Astrocyte (in vitro differentiated cells and primary cell): ENCODE measurements around the gene OR2A1. TPM values are rescaled to one million over a fixed set of nuclear protein-coding genes. Genes with fewer than 3 reads are reported as not detected.
"Not testable (repeated sequence)": the region's sequence is repeated elsewhere in the genome, so short reads cannot be mapped to it uniquely, and the experiment has no call there.

ENCODE experiments used
- DNase-seq: peaks from one replicate; pipeline ENCODE4 v3.0.0-alpha.2; 2010; ENCODE audit warnings: low read depth
- FAIRE-seq: peaks from 2 replicates; lab custom pipeline; 2011; peaks lifted over from hg19 to GRCh38; lab: Jason Lieb, UNC
- H2AFZ ChIP-seq: 2 replicates; pipeline ENCODE4 v1.6.0; 2012; ENCODE audit warnings: low read depth, low read length, inconsistent platforms
- H3K27ac ChIP-seq: 2 replicates; pipeline ENCODE4 v1.5.1; 2011; ENCODE audit warnings: low read depth, low read length, inconsistent platforms
- H3K27me3 ChIP-seq: 2 replicates; pipeline ENCODE4 v1.6.0; 2011; ENCODE audit warnings: low read length, inconsistent platforms; ENCODE audit not compliant: insufficient read depth
- H3K36me3 ChIP-seq: 2 replicates; pipeline ENCODE4 v1.5.1; 2011; ENCODE audit warnings: low read length, inconsistent platforms; ENCODE audit not compliant: insufficient read depth
- H3K4me1 ChIP-seq: 2 replicates; pipeline ENCODE4 v1.5.1; 2011; ENCODE audit warnings: low read length, inconsistent platforms; ENCODE audit not compliant: insufficient read depth
- H3K4me2 ChIP-seq: 2 replicates; pipeline ENCODE4 v1.6.0; 2012; ENCODE audit warnings: low read length, inconsistent platforms
- H3K4me3 ChIP-seq: 2 replicates; pipeline ENCODE4 v1.5.1; 2011; ENCODE audit warnings: low read depth, mild to moderate bottlenecking, low read length, inconsistent platforms; ENCODE audit not compliant: insufficient read depth
- H3K79me2 ChIP-seq: 2 replicates; pipeline ENCODE4 v1.6.0; 2012; ENCODE audit warnings: mild to moderate bottlenecking, low read length, inconsistent platforms; ENCODE audit not compliant: insufficient read depth
- H3K9ac ChIP-seq: 2 replicates; pipeline ENCODE4 v1.6.0; 2012; ENCODE audit warnings: mild to moderate bottlenecking, low read length, inconsistent platforms
- H3K9me3 ChIP-seq: 2 replicates; pipeline ENCODE4 v1.5.1; 2012; ENCODE audit warnings: low read depth, mild to moderate bottlenecking, low read length, inconsistent platforms; ENCODE audit not compliant: insufficient read depth
- H4K20me1 ChIP-seq: 2 replicates; pipeline ENCODE4 v1.6.0; 2012; ENCODE audit warnings: low read length, inconsistent platforms; ENCODE audit not compliant: insufficient read depth
- H3K27ac Mint-ChIP-seq: one replicate; pipeline ENCODE4 v1.8.0; 2021; ENCODE audit warnings: mild to moderate bottlenecking, mixed read lengths; ENCODE audit not compliant: unreplicated experiment
- H3K27me3 Mint-ChIP-seq: one replicate; pipeline ENCODE4 v1.8.0; 2021; ENCODE audit warnings: low read depth, mixed read lengths; ENCODE audit not compliant: unreplicated experiment
- H3K36me3 Mint-ChIP-seq: one replicate; pipeline ENCODE4 v1.8.0; 2021; ENCODE audit warnings: low read depth, mixed read lengths; ENCODE audit not compliant: unreplicated experiment
- H3K4me1 Mint-ChIP-seq: one replicate; pipeline ENCODE4 v1.8.0; 2021; ENCODE audit warnings: low read depth, mixed read lengths; ENCODE audit not compliant: unreplicated experiment
- H3K4me3 Mint-ChIP-seq: one replicate; pipeline ENCODE4 v1.8.0; 2021; ENCODE audit warnings: mild to moderate bottlenecking, moderate library complexity, mixed read lengths; ENCODE audit not compliant: unreplicated experiment
- H3K9me3 Mint-ChIP-seq: one replicate; pipeline ENCODE4 v1.8.0; 2021; ENCODE audit warnings: mild to moderate bottlenecking, mixed read lengths; ENCODE audit not compliant: unreplicated experiment
- total RNA-seq: library from RNA; stranded (reverse); gene quantifications from 2 replicates; pipeline ENCODE4 v1.2.1, GENCODE V29; 2021

The OR2A1 gene
- total RNA-seq, 1 donor from 2014 or later = not detected

DNA sequence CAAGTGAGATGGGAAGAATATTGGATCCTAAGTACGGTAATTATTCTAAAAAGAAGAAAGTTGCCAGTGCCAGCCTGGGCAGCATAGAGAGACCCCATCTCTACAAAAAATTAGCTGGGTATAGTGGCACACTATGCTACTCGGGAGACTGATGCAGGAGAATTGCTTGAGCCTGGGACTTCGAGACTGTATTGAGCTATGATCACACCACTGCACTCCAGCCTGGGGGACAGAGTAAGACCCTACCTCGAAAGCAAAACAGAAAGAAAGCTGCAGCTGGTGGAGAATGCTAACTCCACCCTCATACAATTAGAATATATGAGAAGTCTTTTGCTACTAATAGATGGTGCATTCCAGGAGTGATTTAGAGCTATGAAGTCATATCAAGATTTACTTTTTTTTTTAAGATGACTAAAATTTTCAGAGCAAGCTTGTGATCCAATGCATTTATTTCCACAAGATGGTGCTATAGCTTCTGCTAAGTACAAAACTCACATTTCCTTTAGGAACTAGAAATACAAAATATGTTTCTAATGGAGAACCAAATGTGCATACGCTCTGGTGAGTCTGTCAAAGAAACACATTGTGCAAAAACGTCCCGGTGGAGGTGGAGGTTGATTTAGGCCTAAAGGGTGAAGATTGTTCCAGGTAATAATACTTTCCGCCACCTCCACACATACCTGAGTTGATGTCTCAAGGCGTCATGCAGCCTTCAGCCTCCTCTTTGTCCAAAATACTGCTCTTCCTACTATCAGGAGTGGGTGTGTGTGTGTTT, 19.2 kb downstream of the OR2A1 start:
- H3K36me3 Mint-ChIP-seq, H3K9ac ChIP-seq, H3K4me2 ChIP-seq, H4K20me1 ChIP-seq, H3K4me3 Mint-ChIP-seq, H3K4me1 Mint-ChIP-seq, H2AFZ ChIP-seq, H3K4me1 ChIP-seq, H3K27ac ChIP-seq, H3K9me3 ChIP-seq, H3K27me3 Mint-ChIP-seq, H3K79me2 ChIP-seq, H3K27me3 ChIP-seq, H3K36me3 ChIP-seq, H3K27ac Mint-ChIP-seq, FAIRE-seq, H3K9me3 Mint-ChIP-seq, H3K4me3 ChIP-seq, DNase-seq: not testable (repeated sequence)

DNA sequence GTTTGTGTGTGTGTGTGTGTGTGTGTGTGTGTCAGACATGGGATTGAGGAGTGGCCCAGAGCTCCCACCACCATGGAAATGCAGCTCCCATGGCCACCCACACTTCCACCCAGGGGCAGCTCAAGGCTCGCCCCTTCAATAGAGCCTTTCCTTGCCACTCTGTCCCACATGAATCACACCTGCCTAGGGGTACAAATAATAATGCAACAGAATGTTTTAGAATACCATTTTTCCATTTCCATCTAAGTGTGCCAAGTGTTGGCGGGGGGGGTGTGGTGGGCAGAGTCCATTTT, 19.7 kb downstream of the OR2A1 start:
- H3K9me3 ChIP-seq, DNase-seq, H3K36me3 Mint-ChIP-seq, H3K27me3 Mint-ChIP-seq, H3K27me3 ChIP-seq, FAIRE-seq, H3K27ac ChIP-seq, H3K27ac Mint-ChIP-seq, H3K4me3 ChIP-seq, H3K36me3 ChIP-seq, H3K4me1 ChIP-seq, H3K9me3 Mint-ChIP-seq, H3K4me3 Mint-ChIP-seq, H3K4me2 ChIP-seq, H3K9ac ChIP-seq, H3K79me2 ChIP-seq, H2AFZ ChIP-seq, H3K4me1 Mint-ChIP-seq, H4K20me1 ChIP-seq: not testable (repeated sequence)

DNA sequence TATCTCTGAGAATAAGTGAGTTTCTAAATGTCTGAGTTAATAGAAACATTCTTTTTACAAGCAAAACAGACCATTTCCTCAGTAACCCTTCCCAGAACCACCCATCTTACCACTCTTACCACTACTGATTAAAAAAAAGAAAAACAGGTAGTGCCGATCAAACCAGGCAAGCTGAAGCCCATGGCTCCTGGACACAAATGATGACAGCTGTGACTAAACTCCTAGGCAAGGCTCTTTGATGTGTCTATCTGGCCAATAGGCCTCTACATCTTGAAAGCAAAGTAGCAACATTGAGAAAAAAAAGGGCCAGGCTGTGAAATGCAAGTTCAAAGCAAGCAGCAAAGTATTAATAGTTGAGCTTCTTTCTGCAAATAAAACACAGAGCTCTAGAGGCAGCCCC, 36.4 kb downstream of the OR2A1 start:
- H3K4me2 ChIP-seq, H3K79me2 ChIP-seq, H3K9ac ChIP-seq, DNase-seq, H3K4me3 ChIP-seq, H4K20me1 ChIP-seq, H3K9me3 ChIP-seq, H2AFZ ChIP-seq, FAIRE-seq, H3K27ac ChIP-seq, H3K27ac Mint-ChIP-seq, H3K9me3 Mint-ChIP-seq, H3K4me1 ChIP-seq, H3K27me3 ChIP-seq, H3K4me3 Mint-ChIP-seq, H3K4me1 Mint-ChIP-seq, H3K36me3 ChIP-seq, H3K36me3 Mint-ChIP-seq, H3K27me3 Mint-ChIP-seq: not testable (repeated sequence)

DNA sequence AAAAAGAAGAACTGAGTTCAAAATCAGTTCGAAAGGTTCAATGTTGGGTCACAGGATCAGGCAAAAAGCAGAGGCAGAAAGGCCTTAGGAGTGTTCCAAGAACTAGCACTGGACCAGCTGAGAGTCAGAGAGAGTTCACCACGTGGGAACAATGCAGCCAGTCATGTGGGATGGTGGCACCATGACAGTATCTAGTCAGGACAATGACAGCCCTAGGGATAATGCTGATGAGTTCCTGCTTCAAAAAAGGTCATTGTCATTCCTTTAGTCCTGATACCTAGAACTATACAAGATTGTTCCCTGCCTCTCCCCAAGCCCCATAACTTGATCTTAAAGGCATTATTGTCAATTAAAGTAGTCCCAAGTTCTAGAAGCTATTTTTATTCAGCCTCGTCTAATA, 39.4 kb downstream of the OR2A1 start:
- not testable (repeated sequence) for H3K4me3 Mint-ChIP-seq, H3K27ac ChIP-seq, H3K9me3 ChIP-seq, H3K9ac ChIP-seq, FAIRE-seq, H3K4me1 ChIP-seq, H4K20me1 ChIP-seq, H3K9me3 Mint-ChIP-seq, H3K4me3 ChIP-seq, H3K79me2 ChIP-seq, H3K27ac Mint-ChIP-seq, H3K27me3 Mint-ChIP-seq, H3K4me1 Mint-ChIP-seq, H2AFZ ChIP-seq, H3K4me2 ChIP-seq, H3K36me3 Mint-ChIP-seq, DNase-seq, H3K36me3 ChIP-seq, H3K27me3 ChIP-seq

DNA sequence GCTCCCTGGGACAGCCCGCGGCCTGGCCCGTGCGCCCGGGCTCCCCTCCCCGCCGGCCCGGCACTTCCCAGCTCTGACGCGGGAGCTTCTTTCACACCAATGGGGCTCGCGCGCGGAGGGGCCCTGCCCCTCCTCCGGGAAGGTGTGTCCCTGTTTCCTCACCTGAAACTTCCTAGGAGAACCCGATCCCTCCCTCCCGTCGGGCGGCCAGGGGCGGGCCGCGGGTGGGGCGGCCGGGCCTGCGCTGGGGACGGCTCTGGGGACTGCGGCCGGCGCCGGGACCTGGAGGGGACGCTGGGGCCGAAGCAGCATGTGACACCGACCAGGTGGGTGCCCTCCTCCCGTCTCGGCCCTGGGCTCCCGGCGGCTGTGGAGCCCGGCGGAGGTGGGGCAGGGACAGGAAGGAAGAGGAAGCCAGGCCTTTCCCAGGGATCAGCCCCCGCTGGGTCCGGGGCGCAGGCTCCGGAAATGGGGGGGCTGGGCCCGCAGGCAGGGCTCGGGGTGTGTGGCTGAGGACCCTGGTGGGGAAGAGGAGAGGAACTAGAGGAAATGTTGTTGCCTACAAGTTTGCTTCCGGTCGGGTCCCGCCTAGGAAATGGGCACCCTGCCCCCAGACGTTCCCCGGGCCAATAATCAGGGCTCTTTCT, 43.1 kb downstream of the OR2A1 start, which contains the start of gene ARHGEF5:
Gene ARHGEF5 (plus strand): TSS at position 227 of the 647 bp plus-strand sequence. CDS start 7,268 bp downstream, outside the sequence.
- H3K36me3 Mint-ChIP-seq, H3K4me2 ChIP-seq, H3K4me3 ChIP-seq, H4K20me1 ChIP-seq, H3K27me3 ChIP-seq, FAIRE-seq, DNase-seq, H3K79me2 ChIP-seq, H3K9me3 ChIP-seq, H3K27ac ChIP-seq, H2AFZ ChIP-seq, H3K4me1 Mint-ChIP-seq, H3K27me3 Mint-ChIP-seq, H3K4me1 ChIP-seq, H3K9me3 Mint-ChIP-seq, H3K36me3 ChIP-seq, H3K9ac ChIP-seq: not testable (repeated sequence)
- peak within 1 kb of the TSS; percentile 88 for H3K4me3 Mint-ChIP-seq
- peak within 1 kb of the TSS; percentile 34 for H3K27ac Mint-ChIP-seq

DNA sequence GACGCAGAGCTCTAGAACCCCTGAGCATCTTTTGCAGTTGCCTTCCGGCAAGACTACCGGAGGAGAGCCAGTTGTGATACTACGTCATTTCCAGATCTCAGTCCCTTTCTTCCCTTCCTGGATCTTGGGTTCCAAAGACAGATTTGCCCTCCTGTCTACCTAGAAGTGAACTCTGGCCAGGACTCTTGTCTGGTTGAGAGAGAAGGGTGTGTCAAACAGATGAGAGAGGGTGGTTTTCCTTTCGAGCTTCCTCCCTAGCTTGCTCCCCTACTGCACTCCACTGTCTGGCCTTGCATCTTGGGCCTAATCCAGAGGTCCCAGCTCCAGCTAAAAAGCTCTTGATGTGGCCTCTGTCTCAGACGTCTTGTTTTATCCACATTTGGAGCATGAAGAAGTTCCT, 44.0 kb downstream of the OR2A1 start:
- DNase-seq, H3K4me1 Mint-ChIP-seq, FAIRE-seq, H3K4me3 ChIP-seq, H4K20me1 ChIP-seq, H3K27me3 ChIP-seq, H3K27ac ChIP-seq, H3K79me2 ChIP-seq, H3K36me3 ChIP-seq, H3K27me3 Mint-ChIP-seq, H3K4me3 Mint-ChIP-seq, H2AFZ ChIP-seq, H3K27ac Mint-ChIP-seq, H3K9me3 ChIP-seq, H3K9ac ChIP-seq, H3K36me3 Mint-ChIP-seq, H3K4me2 ChIP-seq, H3K4me1 ChIP-seq, H3K9me3 Mint-ChIP-seq: not testable (repeated sequence)
